Hematopoietic multipotent progenitor cell (in vitro differentiated cells): ENCODE measurements around the gene ERBB4. TPM values are rescaled to one million over a fixed set of nuclear protein-coding genes. Genes with fewer than 3 reads are reported as not detected.

Experiments used
- DNase-seq, 3 donors: peaks; one replicate each; pipeline ENCODE4 v3.0.0-alpha.2; 2011 to 2015; ENCODE audit warnings: low read depth in 2 of 3, low spot score in 2 of 3
- total RNA-seq: library from RNA; depleted of rRNA; stranded (reverse); fragments of >200 nt; gene quantifications from one replicate; pipeline ENCODE4 v1.2.3, GENCODE V29; 2012

Gene ERBB4
- total RNA-seq, 1 donor, result not detected

DNA sequence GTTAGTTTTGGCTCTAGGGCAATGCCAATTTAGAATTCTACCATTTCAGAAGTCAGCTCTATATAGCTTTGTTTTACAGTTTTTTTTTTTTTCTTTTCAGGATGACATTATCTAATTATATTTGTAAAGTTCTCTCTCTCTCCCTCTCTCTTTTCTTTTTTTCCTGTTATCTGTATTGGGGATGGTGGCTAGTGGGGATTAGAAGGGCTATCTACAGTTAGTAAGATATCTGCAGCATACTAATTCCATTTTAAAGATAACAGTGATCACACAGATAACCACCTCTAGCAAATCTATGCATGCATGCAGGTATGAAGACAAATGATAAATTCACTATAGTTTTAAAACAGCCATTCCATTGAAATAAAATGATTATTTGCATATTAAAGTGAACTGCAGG, 438.9 kb downstream of the ERBB4 start:
- no peak for DNase-seq

DNA sequence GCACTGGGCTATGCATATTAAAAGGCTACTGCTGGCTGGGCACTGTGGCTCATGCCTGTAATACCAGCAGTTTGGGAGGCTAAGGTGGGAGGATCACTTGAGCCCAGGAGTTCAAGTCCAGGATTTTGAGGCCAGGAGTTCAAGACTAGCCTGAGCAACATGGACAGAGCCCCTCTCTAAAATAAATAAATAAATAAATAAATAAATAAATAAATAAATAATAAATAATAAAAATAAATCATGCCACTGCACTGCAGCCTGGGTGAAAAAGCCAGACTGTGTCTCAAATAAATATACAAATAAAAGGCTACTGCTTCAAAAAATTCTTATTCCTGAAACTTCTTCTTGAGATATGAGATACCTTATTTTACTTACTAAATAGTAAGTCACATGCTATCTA, 439.6 kb downstream of the ERBB4 start:
- DNase-seq, result no peak

DNA sequence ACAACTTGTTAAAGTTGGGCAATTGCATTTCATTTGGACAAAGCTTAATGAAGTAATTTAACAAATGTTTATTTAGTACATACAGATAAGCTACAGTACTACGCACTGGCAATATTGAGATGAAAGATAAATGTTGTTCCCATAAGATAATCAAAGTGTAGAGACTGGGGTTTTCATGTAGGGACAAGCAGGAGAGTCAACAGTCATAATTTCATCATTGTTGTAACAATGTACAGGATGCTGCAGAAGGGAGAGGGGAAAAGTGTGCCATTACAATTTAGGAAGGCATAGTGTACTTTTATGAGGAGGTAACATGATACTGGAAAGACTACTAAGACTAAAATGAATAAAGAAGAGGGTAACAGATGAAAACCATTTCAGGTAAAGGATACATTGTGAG, 441.6 kb downstream of the ERBB4 start:
- DNase-seq, result no peak

DNA sequence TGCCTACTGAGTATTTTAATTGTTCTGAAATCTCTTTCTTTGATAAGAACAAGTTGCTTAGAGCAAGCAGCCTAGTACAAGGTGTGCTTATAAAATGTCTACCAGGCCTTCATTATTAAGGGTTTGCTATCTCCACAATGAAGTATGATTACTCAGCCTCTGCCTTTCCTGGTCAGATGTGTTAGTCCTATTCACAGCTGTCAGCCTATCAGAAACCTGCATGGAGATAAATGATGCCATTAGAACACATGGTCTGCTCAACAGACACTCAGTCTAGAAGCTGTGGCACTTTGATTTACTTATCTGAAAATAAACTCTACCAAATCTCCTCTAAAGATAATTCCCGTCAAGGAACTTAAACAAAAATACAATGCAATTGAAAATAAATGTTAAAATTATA, 448.7 kb downstream of the ERBB4 start:
- no peak for DNase-seq

DNA sequence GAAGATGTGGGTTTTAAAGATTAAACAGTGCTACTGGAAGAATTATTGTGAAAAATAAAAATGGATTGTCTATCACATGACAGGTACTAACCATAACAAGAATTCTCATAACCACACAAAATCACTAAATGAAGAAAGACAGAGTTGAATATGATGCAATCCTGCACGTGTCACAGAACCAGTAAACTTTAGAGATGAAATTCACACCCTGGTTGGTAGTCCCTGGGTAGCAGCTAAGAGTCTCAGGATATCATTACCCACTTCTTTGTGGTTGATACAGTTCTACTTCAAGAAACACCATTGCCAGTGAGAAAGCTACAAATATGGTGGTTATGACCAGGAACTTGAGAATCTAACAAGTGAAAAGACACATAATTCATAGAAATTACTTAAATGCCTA, 450.2 kb downstream of the ERBB4 start:
- DNase-seq, result no peak

DNA sequence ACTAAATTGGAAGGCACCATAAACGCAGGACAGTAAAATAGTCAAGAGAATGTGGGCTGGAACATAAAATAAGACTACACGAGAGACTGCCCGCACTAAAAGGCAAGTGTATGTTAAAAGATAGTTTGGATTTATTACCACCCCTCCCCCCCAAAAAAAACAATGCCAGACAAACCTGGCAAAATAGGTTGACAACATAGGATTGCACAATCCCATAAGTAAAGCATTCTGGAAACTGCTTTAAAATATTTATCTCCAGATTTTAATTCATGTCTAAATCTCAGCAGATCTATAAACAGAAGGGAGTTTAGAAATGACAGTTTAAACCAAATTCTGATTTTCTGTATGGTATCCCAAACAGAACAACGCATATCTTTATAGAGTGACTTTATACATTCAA, 455.1 kb downstream of the ERBB4 start:
- no peak for DNase-seq

DNA sequence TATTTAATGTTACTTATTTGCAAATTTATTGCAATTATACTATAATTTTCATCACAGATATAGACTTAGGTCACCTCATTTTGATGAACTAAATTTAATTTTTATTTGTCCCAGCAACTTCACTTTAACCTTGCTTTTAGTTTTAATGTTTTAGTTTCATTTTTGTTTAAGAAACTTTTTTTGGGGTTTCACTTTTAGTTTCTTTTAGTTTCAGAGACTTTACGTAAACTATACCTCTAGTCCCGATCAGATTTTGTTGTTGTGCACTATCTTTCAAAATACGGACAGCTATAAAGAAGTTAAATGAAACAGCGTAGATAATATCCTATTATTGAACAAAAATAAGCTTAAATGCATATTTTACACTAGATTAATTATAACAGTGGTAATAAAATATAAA, 460.5 kb downstream of the ERBB4 start:
- DNase-seq, result peak in 1 of 3 donors; percentile 1

DNA sequence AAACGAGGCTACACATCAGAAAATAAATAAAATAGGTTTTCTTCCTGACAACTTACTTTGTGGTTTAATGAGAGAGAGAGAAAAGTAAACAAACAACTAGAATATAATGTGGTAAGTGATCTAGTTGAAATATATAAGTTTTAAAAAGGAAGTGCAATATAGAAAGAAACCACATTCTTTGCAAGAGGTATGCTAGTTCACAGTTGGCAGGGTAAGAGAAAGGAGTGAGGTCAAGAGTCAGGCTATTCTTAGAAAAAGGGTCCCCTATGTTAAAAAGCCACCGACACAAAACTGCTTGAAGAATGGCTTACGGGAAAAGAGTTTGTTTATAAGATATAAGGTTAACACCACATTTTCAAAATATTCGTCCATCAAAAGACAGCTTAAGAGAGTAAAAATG, 462.1 kb downstream of the ERBB4 start:
- no peak for DNase-seq

DNA sequence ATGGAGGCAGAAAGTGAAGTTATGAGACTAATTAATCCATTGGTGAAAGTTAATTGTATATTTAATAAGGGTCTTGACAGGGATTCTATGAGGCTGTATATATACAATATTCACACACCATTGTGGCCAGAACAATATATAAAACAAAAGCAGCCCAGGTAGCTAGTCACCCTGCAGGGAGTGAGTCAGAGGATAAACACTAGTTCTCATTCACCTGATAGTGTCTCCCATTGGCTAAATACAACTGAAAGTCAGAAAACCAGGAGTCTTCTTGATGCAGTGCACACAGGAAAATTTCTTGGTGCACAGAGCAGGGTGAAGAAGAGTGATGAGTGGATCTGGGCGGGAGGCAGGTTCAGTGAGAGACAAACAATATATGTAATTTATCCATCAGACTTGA, 465.2 kb downstream of the ERBB4 start:
- no peak for DNase-seq

DNA sequence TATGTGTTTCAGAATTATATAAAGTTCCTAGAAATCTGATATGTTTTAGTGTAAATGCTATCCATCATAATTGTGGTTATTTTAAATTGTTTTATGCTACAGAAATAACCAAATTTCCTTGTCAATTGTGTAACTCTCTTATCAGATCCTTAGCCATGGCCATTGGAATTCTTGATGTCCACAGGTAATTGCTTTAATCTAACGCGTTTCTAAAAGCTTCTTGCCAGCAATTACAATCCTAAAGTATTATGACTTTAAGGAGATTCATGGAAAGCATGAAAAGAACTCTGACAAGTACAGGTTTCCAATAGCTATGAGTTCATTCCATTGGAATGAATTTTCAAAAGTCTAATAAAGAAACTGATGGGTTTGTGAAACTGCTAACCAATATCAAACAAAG, 472.1 kb downstream of the ERBB4 start:
- DNase-seq, result no peak

DNA sequence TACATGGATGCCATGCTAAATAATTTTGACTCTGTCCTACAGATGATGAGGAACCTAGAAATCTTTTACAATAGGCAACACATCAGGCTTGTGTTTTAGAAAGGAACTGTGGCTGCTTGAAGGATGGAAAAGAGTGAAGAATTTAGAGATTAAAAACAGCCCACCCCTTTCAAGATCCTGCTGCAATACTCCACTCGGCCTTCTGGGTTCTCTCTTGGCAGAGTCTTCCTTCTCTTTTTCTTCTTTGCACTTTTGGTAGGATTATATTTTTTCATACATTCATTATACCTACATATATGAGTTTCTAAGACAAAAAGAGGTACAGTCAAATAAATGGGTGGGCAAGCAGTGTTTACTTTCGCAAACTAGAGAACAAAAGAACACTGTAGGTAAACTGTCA, 474.3 kb downstream of the ERBB4 start:
- no peak for DNase-seq

DNA sequence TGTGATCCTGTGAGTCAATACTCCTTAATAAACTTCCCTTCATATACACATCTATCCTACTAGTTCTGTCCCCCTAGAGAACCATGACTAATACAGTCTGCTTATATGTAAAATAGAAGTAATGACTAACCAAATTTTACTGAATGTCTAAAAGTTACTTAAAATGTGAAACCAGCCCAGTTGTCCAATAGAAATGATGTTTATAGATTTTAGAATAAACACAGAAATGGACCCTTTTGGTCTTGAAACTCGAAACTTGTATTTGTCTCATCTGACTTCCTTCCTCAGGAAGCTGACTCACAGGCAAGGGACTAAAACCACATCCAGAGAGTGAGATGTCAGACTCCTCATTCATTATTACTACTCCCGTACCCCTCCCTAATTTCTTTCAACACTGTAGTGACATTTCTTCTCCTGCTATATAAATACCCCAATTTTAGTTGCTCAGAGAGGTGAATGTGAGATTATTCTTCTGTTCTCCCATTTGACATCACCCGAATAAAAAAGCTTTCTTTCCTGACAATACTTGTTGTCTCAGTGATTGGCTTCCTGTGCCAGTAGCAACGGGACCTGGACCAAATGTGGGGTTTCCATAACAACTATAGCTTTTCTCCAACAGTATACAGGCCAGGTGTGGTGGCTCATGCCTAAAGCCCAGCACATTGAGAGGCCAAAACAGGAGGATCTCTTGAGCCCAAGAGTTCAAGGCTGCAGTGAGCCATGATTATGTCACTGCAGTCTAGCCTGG, 486.0 kb downstream of the ERBB4 start:
- peak in 2 of 3 donors; percentile 1 to 9 for DNase-seq

DNA sequence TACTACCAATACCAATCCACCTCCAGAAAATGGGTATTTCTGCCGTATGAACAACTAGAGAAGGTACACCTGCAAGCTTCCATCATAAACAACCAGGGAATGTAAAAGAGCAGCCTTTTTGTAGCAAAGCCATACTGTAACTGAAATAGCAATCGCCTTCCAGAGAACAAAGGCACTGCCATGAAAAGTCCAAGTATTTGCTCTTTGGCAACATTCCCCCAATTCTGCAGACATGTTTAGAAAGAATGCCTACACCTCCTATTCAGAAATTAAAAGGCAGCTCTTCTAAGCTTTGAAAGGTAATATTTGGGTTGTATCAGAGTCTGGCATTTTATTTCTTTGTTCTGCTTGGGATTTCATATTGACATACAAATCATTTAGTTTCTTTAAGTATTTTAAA, 487.7 kb downstream of the ERBB4 start:
- DNase-seq, result no peak

DNA sequence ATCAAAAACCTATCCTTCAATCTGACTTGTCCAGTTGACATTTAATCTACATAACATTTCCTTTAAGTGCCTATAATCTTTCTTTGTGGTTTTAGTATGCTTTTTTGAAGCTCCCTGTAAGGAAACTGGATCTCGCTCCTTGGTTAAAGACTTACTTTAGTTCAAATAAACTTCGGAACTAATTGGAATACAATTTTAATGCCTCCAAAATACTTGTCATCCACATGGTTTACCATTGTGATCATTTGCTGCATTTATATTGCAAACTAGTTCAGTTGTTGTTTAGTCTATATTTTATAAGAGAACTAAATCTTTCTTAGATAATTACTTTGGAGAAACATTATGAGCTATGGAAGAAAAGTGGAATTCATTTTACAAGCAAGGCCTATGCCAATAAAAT, 496.0 kb downstream of the ERBB4 start:
- DNase-seq, result no peak

DNA sequence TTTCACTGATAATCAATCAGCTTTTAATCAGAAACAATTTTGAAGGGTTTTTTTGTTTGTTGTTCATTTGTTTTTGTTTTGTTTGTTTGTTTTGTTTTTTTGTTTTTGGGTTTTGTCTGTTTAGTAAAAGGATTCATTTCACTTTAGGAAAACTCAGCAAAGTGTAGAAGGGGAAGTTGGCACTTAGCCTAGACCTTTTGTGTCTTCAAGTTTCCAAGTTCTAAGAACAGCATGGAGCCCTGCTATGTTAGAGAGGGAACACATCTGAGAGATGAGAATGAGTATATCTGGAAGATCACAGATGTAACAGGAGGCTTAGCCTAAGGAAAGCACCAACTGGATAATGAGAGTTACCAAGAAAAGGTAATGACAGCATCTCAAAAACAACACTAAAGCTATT, 501.5 kb downstream of the ERBB4 start:
- no peak for DNase-seq

DNA sequence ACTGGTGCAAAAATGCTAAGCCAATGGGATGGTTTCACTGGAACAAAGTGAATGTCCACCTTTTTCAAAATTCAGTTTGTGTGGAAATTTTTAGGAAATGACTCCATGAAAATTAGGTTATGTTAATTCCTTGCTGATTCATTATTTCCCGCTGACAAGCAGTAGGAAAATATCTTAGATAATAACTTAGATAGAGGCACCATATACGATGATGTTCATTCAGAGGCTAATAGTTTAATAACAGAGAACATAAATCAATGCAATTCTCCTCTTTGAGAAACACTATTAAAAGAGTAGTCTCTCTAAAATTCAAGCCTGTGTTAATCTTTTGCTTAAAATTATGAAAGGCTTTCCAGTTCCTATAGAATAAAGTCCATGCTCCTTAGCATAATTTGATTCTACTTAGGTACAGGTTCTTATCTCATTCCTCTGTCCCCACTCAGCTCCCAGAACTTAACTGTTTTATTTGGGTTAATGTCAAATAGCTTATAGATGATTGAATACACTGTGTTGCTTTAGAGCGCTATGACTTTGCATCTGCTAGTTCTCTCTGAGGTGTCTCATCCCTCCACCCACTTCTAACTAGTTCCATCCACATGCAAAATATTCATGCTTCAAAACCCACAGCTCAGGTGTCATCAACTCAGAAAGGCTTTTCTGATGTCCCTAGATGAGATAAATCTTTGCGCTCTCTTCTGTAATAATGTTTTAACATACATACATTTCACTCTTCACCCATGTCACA, 503.6 kb downstream of the ERBB4 start:
- no peak for DNase-seq

DNA sequence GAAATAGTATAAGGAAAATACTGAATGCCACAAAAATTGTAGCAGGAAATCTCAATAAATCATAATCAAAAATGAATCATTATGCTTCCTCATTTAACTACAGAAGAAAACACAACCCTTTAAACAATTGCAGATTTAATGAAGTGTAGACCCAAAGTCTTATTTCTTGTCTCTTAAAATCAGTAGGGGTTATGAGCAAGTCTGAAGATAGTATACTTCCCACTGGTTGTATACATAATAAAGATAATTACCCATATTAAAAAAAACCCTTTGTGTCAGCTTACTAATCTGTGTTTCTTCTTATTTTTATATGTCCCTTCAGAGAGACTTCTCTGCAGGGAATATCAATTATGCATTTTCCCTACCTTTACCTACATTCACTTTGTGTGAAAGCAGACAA, 504.7 kb downstream of the ERBB4 start:
- no peak for DNase-seq

DNA sequence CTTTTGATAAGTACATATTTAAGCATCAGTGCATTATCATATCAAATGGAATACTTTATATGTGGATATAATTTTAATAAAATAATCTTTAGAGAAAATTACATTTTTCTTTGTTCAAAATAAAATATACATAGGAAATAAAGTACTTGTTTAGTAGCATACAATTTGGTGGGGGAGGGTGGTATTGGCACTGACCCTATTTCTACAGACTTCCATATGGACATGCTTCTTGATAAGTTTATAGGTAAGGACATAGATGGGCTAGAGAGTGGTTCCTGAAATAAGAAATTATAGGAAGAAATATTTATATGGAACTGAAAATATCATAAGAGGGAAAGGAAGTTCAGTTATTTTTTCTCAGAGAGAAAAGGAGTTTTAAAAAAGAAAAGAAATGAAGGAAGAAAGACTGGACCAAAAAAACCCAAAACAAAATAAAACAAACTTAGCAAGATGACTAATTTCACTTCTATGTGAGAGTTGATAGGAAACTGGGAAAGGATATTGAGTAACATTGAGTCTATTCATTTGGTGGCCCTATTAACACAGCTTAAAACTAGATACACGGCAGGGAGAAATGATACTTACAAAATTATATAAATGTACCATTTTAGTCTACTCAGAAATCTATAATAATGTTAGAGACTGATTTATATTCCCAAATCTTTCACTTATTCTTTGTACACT, 505.9 kb downstream of the ERBB4 start:
- DNase-seq, result no peak

DNA sequence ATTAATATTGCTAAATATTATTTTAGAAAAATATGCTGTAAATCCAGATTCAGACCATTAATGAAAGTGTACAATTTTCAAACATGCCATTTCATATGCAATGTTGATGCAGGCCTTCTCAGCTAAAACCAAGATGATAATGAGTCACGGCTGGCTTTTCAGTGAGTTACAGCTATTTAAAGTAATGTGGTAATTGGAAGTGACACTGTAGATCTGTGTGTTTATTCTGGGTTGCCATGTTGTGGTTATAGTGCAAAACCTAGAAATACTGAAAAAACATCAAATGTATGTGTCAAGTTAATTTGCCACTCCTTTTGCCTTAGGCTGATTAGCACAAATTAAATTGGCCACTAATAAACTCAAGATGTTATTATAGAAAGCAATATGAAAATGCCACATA, 506.6 kb downstream of the ERBB4 start:
- DNase-seq, result no peak

DNA sequence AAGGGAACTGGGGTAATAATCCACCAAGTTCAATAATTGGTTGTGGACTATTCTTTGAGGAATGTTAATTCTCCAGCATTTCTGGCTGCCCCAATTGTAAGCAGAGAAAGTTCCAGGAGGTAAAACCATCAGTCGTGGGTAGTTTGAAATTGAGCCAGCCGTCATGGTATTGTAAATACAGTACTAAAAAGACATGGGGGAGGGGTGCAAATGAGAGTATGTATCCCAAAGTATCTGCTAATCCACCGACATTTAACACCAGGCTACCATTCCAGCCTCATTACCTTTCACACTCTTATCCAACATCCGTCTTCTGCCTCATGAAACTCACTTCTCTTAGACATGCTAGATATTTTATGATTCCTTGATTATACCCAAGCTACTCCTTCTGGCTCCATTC, 507.9 kb downstream of the ERBB4 start:
- DNase-seq, result no peak

DNA sequence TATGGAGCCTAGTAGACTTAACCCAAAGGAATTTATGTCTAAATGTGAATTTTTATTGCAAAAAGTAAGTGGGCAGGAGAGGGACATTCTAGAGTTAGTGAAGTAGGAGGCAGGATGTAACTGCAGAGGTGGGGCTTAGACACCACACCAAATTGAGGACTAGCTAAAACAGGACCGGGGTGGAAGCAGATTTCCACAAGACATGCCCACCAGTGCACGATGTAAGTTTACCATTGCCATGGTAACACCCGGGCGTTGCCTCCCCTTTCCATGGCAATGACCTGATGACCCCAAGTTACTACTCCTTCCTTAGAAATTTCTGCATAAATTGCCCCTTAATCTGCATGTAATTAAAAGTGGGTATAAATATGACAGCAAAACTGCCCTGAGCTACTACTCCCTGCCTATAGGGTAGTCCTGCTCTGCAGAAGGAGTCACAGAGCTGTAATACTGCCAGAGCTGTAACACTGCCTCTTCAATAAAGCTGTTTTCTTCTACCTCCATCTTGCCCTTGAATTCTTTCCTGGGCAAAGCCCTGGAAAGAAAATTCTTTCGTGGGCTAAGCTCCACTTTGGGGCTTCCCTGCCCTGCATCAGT, 509.7 kb downstream of the ERBB4 start:
- no peak for DNase-seq
